Effector memory CD4-positive, alpha-beta T cell (primary cell): Measurements from ENCODE around the gene ACSF3.

ENCODE experiments used
- DNase-seq, 3 donors: peaks; one replicate each; pipeline ENCODE4 v3.0.0-alpha.2; 2020
- H3K27ac ChIP-seq: 2 replicates; pipeline ENCODE4 v1.7.0; 2013; ENCODE audit warnings: mild to moderate bottlenecking, low read length, moderate library complexity; ENCODE audit not compliant: insufficient read depth, poor library complexity, severe bottlenecking
- H3K27me3 ChIP-seq: replicated peaks from 2 replicates; pipeline ENCODE4 v1.7.0; 2013; ENCODE audit warnings: mild to moderate bottlenecking, low read length; ENCODE audit not compliant: insufficient read depth, control insufficient read depth, poor library complexity, severe bottlenecking
- H3K36me3 ChIP-seq: 2 replicates; pipeline ENCODE4 v1.7.0; 2013; ENCODE audit warnings: mild to moderate bottlenecking, low read length, moderate library complexity; ENCODE audit not compliant: control insufficient read depth, insufficient read depth
- H3K4me1 ChIP-seq: 2 replicates; pipeline ENCODE4 v1.7.0; 2013; ENCODE audit warnings: low read length, mild to moderate bottlenecking; ENCODE audit not compliant: control insufficient read depth, insufficient read depth, poor library complexity, severe bottlenecking
- H3K4me3 ChIP-seq: 2 replicates; pipeline ENCODE4 v1.7.0; 2013; ENCODE audit warnings: low read length, low read depth, mild to moderate bottlenecking; ENCODE audit not compliant: insufficient read depth, poor library complexity, severe bottlenecking
- H3K9me3 ChIP-seq: 2 replicates; pipeline ENCODE4 v1.7.0; 2013; ENCODE audit warnings: mild to moderate bottlenecking, low read length, moderate library complexity; ENCODE audit not compliant: control insufficient read depth

Gene ACSF3

DNA sequence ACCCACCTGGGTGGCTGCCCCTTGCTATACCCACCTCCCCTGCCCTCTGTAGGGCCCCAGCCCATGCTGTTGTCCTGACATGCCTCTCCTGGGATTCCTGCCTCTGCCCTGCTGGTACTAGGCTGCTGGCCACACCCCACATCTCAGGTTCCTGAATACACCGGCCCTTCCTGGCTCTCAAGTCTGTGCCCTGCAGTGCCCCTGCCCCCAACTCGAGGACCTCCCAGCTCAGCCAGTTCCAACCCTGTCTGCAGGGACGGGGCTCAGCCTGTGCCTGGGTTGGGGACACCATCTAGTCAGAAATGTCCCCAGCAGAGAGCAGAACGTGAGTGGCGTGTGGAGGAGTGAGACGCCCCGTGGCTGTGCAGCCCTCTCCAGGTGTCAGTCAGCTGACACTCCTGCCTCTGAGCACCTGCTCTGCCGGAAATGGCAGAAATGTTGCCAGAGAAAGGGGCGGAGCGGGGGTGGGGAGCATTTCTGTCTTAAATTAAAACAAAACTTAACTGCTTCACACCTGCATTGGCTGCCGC is 28.7 kb downstream of the ACSF3 start:
- no peaks in the 10 kb centered on the region for H3K27me3 ChIP-seq
- no peak overlapping the region for H3K4me3 ChIP-seq
- peak overlapping the region; percentile 44 for H3K27ac ChIP-seq
- DNase-seq, result peak; percentile 28 to 47 (median 29)
- peaks cover 25% of the 10 kb centered on the region for H3K36me3 ChIP-seq
- H3K9me3 ChIP-seq, result no peaks in the 10 kb centered on the region
- H3K4me1 ChIP-seq, result peaks cover 15% of the 10 kb centered on the region

DNA sequence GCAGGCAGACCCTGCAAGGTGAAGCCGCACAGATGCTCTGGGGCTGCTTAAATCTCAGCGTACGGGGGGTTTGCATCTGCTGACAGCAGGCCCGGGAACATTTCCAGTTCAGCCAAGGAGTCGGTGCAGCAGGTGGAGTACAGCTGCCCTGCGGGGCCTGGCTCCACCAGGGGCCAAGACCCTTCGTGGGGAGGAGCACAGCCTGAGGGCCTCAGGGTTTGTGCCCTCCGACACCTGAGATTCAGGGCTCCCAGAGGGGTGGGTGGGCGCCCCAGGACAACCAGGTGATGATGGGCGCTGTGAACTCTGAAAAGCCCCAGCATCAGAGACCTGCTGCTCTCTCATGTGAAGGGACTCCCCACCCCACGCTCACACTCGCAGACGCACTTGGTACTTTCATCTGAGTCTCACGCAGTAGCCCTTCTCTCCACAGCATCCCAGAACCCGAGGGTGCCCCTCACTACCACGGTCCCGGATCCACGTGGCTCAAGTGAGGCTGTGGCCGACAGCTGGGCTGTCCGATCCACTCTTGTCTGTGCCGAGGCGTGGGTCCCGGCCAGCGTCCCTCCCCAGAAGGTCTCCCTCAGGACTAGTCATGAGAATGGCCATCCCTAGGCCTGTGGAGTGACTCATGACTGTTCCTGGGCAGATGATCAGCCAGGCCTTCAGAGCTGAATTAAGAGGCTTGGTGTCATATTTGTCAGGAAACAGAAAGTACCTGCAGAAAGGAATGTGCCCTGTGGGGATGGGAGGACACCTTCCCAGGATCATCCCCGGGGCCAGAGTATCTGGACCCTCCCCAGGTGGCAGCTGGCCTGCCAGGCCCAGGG is 29.6 kb downstream of the ACSF3 start:
- Histone ChIP-seq H3K4me1 (peaks cover 15% of the 10 kb centered on the region), H3K27me3 (no peaks in the 10 kb centered on the region), H3K9me3 (no peaks in the 10 kb centered on the region), H3K27ac (peak overlapping the region; percentile 30), H3K4me3 (no peak overlapping the region), H3K36me3 (peaks cover 17% of the 10 kb centered on the region)
- DNase-seq, result no peak

DNA sequence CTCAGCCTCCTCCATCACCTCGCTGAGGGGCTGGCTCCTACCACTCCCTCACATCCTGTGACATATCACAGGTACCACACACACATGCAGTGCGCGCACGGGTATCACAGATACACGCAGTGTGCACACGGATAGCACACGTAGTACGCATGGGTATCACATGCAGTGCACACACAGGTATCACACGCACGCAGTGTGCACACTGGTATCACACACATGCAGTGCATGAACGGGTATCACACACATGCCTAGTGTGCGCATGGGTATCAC is 30.1 kb downstream of the ACSF3 start:
- Histone ChIP-seq H3K9me3 (no peaks in the 10 kb centered on the region), H3K4me3 (no peak overlapping the region), H3K36me3 (peaks cover 16% of the 10 kb centered on the region), H3K27ac (no peak overlapping the region), H3K4me1 (peaks cover 15% of the 10 kb centered on the region), H3K27me3 (no peaks in the 10 kb centered on the region)
- DNase-seq, result no peak

DNA sequence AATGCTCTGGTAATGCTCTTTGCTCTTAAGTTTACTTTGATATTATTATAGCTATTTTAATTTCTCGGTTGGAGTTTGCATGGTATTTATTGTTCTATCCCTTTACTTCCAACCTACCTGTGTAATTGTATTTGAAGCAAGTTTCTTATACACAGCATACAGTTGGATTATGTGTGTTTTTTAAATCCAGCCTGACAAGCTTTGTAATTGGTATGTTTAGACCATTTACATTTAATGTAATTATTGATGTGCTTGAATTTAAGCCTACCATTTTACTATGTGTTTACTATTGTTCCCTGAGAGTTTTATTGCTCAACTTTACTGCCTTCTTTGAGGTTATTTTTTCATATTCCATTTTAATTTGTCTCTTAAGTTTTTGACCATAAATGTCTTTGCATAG is 35.7 kb downstream of the ACSF3 start:
- no peaks in the 10 kb centered on the region for H3K4me1 ChIP-seq
- no peak for DNase-seq
- peaks cover 16% of the 10 kb centered on the region for H3K36me3 ChIP-seq
- H3K27ac ChIP-seq, result no peak overlapping the region
- no peaks in the 10 kb centered on the region for H3K9me3 ChIP-seq
- H3K27me3 ChIP-seq, result no peaks in the 10 kb centered on the region
- no peak overlapping the region for H3K4me3 ChIP-seq

DNA sequence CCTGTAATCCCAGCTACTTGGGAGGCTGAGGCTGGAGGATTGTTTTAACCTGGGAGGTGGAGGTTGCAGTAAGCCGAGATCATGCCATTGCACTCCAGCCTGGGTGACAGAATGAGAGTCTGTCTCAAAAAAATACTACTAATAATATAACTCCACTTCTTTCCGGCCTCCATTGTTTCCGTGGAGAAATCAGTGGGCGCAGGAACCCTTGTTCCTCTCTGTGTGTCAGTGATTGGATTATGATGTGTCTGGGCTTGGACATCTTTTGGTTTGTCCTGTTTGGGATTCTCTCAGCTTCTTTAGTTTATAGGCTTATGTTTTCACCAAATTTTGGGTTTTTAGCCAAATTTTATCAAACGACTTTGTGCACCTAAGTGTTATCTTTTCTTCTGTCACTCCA is 36.8 kb downstream of the ACSF3 start:
- no peak for DNase-seq
- Histone ChIP-seq H3K36me3 (peaks cover 22% of the 10 kb centered on the region), H3K9me3 (no peaks in the 10 kb centered on the region), H3K4me1 (no peaks in the 10 kb centered on the region), H3K4me3 (no peak overlapping the region), H3K27me3 (no peaks in the 10 kb centered on the region), H3K27ac (no peak overlapping the region)

DNA sequence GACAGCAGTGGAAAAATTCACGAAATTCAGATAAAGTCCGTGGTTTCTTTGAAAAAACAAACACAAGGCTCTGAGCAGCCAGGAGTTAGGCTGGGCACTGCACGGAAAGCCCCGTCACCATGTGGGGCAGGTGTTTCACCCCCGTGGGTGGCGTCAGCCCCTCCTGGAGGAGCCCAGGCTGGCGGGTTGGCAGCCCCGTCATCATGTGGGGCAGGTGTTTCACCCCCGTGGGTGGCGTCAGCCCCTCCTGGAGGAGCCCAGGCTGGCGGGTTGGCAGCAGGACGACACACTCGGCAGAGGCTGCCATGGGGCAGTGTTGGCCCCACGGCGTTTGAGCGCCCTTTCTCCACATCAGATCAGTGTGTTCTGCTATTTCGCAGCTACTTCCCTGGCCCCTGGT is 38.1 kb downstream of the ACSF3 start:
- Histone ChIP-seq H3K27me3 (no peaks in the 10 kb centered on the region), H3K27ac (no peak overlapping the region), H3K4me1 (no peaks in the 10 kb centered on the region), H3K4me3 (no peak overlapping the region), H3K9me3 (no peaks in the 10 kb centered on the region), H3K36me3 (peaks cover 32% of the 10 kb centered on the region)
- no peak for DNase-seq

DNA sequence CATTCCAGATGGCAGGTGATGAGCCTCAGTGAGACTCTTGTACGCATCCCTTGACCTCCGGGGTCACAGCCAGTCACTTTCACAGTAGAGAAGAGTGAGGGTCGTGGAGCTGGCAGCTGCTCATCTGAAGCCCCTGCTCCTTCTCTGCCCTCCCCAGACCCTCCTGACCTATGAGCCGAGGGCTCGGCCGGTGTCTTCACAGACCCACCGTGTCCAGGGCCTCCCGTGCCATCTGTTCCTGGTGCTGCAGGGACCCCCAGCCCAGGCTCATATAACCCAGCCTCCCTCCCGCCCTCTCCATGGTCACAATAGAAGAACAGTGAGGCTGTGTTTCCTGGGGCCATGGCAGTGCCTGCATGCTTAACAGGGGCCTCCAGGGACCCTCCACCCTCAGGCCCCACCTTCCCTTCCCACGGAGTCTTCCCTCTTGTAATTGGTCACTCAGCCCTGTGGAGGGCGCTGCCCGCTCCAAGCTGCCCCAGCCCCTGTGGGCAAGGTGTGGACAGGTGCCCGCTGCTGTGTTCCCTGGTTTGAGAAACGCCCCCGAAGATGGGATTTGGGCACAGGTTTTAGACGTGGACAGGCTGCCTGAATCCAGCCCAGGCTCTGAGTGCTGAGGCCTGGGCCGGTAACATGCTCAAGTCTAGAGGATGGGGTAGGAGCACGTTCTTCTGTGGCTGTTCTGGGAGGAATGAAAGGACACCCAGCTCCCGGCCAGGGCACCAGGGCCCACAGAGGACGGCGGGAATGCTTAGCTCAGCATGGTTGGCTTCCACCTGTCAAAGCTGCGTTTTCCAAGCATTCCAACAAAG is 38.7 kb downstream of the ACSF3 start:
- Histone ChIP-seq H3K27ac (no peak overlapping the region), H3K27me3 (no peaks in the 10 kb centered on the region), H3K4me1 (no peaks in the 10 kb centered on the region), H3K4me3 (no peak overlapping the region), H3K36me3 (peaks cover 35% of the 10 kb centered on the region), H3K9me3 (no peaks in the 10 kb centered on the region)
- no peak for DNase-seq

DNA sequence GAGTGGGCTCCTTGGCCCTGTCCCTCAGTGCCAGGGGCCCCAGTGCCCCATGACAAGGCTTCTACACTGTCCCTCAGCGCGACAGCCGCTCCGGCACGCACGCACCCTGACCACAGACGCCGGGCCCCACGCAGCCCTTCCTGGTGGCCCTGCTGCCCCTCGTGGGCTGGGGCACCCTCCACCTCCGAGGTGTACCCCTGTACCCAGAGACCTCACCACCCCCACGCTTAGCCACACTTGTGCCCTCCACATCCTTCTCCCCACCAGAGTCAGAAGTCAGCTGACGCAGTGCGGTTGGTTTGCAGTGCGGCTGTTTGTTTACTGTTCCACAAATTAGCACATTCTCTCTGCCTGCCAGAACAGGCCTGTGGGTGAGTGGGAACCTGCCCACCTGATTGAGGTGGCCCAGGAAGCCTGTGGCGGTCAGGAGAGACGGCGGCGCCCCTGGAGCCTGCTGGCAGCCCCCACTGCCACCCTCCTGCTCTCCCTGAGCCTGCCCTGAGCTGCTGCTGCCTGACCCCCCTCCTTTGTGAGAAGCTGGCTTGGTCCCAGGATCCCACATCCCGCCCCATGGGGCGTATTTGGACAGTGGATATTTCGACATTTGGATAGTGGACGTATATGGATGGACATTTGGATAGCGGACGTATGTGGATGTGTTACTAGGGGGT is 39.9 kb downstream of the ACSF3 start:
- no peak overlapping the region for H3K4me3 ChIP-seq
- no peaks in the 10 kb centered on the region for H3K27me3 ChIP-seq
- DNase-seq, result no peak
- H3K4me1 ChIP-seq, result no peaks in the 10 kb centered on the region
- no peak overlapping the region for H3K27ac ChIP-seq
- peaks cover 35% of the 10 kb centered on the region for H3K36me3 ChIP-seq
- no peaks in the 10 kb centered on the region for H3K9me3 ChIP-seq

DNA sequence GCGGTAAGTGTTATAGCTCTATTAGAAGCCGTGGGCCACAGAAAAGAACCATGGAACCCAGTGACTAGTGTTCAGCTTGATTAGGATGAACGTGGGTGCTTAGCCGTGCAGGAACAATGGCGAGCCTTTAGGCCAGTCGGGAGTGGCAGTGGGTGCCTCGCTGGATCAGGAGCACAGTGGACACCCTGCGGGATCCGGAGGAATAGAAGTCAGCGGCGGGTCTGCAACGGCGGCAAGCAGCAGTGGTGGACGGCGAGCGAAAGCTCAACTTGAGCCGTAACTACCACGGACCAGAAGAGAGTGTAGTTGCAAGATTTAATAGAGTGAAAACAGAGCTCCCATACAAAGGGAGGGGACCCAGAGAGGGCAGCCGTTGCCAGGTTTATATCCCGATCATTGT is 40.6 kb downstream of the ACSF3 start:
- peaks cover 35% of the 10 kb centered on the region for H3K36me3 ChIP-seq

DNA sequence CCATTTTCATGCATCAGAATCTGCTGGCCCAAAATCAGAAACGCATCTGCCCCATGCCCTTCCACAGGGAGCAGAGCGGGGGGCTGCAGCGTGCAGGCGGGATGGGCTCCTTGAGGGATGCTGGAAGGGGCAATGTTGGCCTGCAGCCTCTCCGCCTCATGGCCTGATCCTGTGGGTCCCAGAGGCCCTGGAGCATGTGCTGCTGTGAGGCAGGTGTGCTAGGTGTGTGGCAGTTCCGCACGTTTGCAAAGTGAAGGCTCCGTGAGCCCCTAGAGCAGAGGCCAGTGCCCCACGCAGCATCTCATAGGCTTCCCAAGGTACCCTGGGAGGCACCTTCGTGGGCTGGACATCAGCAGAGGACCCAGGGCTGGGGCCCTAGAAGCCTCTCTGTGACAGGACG is 41.5 kb downstream of the ACSF3 start:
- Histone ChIP-seq H3K36me3 (peaks cover 39% of the 10 kb centered on the region), H3K4me1 (no peaks in the 10 kb centered on the region), H3K4me3 (no peak overlapping the region), H3K27me3 (no peaks in the 10 kb centered on the region), H3K9me3 (no peaks in the 10 kb centered on the region), H3K27ac (no peak overlapping the region)
- DNase-seq, result no peak

More for the DNA sequence above, 40.6 kb downstream of the ACSF3 start:
- Histone ChIP-seq H3K4me1 (no peaks in the 10 kb centered on the region), H3K27me3 (no peaks in the 10 kb centered on the region), H3K9me3 (no peaks in the 10 kb centered on the region), H3K4me3 (no peak overlapping the region), H3K27ac (no peak overlapping the region)
- no peak for DNase-seq
